ENCODE data around the gene SH3TC2.

The SH3TC2 gene

DNA sequence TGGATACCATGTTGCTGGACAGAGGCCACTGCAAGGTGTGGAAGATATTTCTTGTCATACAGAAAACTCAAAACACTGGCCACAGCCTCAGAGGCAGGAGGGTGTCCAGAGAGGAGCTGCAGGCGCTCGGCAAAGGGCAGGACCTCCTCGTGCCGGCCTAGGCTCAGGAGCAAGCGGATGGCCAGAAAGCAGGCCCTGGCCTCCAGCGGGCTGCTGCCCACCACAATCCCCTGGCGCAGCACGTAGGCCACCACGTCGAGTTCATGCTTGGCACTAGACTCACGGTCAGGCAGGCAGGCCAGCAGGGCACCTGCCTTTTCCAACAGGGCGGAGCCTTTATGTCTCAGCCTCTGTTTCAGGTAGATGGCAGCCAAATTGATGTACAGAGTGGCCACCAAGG, 35.2 kb downstream of the SH3TC2 start:
- DNase-seq: no peak

- no peak for DNase-seq
These were observed 37.9 kb downstream of the SH3TC2 start for GRCh38 chr5:149024943-149025342.

- no peak for DNase-seq
These were observed 38.4 kb downstream of the SH3TC2 start for GRCh38 chr5:149024477-149024876.

DNA sequence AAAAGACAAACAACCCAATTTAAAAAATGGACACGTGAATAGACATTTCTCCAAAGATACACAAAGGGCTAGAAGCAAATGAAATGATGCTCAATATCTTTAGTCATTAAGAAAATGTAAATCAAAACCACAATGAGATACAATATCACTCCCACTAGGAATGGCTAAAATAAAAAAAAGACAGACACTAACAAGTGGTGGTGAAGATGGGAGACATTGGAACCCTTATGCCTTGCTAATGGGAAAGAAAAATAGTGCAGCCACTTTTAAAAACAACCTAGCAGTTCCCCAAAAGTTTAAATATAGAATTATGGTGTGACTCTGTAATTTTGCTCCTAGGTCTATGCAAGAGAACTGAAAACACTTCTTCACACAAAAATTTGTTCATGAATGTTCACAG, 40.7 kb downstream of the SH3TC2 start:
- DNase-seq: no peak

GRCh38 chr5:149019679-149020078, 43.2 kb downstream of the SH3TC2 start:
- DNase-seq: no peak

- no peak for DNase-seq
These were observed 43.9 kb downstream of the SH3TC2 start for GRCh38 chr5:149018909-149019443.

- DNase-seq: no peak
These were observed 45.2 kb downstream of the SH3TC2 start for GRCh38 chr5:149017636-149018035.

DNA sequence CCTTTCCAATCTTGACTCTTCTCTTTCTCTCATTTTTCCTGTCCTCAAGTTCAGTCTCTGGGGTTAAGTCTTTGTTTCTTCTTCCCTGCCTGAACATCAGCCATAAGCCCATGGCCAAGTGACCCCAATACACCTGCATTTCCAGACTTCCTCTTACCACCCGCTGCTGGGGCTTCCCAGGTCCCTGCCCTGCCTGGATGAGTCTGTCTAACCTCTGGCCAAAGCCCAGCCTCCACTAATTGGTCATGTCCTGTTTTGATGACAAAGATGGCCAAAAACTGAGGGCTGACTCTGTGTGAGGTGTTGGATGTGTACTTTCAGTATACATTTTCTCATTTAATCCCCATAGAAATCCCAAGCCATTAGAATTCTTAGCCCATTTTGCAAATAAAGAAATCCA, 47.3 kb downstream of the SH3TC2 start:
- no peak for DNase-seq

DNA sequence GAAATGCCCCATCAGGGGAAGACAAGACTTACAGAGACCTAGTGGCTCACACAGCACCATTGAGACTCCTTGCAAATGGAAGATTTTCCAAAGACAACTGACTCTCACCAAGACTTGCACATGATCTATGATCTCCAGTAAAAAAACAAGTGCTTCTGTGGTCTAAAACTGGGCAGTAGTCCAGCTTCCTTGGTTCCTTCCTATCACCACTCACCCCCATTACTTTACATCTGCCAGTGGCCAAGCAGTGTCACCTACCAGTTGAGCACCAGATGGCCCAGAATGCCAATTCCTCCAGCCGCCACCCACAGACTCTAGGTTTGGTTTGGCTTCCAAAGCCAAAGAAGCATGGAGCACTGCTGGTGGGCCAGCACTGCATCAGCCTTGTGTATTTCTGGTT, 47.7 kb downstream of the SH3TC2 start:
- DNase-seq: no peak

GRCh38 chr5:149014571-149015031, 48.3 kb downstream of the SH3TC2 start:
- DNase-seq: no peak

DNA sequence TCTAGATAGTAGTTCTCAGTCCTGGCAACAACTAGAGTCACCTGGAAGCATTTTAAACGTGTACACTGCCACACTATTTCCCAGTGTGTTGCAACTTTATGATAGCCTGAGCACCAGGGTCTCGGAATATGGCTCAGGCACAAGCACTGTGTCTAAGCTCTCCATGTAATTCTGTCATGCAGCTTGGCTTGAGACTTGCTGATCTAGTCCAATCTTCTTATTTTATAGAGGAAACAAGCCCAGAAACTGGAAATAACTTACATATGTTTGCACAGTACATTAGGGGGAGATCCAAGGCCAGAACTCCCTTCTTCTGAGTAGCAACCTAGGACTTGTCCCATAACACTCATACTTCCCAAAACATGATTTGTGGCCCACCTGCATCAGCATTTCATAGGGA, 49.1 kb downstream of the SH3TC2 start:
- DNase-seq: no peak

DNA sequence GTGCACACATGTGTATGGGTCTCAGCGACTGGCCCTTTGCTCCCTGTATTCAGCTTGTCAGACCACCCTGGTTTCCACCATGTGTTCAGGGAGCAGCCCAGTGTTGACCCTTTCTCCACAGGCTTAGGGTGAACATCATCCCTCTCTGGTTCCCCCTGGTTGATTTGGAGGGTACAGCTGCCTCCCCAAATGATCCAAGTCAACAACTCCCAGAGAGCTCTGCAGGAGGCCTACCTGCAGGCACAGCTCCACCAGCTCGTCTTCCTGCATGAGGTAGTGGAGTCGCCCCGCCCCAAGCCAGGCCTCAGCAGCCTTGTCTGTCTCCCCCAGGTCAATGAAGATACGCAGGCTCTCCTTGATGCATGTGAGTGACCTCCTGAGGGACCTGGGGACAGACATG, 50.5 kb downstream of the SH3TC2 start:
- DNase-seq: no peak

DNA sequence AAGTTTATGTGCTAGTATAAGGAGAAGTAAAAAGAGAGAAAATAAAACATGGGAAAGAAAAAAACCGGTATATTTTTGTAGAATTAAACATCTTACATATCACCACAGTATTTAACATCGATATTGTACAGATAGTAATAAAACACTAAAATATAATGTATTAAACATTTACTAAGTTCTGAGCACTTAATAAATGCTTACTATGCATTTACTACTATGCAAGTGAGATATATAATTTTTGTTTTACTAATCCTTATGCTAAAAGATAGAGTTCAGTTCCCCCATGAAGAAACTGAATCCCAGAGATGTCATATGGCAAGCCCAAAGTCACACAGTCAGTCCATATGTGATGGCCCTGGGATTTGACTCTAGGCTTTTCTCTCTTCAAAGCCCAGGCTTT, 51.1 kb downstream of the SH3TC2 start:
- no peak for DNase-seq

DNA sequence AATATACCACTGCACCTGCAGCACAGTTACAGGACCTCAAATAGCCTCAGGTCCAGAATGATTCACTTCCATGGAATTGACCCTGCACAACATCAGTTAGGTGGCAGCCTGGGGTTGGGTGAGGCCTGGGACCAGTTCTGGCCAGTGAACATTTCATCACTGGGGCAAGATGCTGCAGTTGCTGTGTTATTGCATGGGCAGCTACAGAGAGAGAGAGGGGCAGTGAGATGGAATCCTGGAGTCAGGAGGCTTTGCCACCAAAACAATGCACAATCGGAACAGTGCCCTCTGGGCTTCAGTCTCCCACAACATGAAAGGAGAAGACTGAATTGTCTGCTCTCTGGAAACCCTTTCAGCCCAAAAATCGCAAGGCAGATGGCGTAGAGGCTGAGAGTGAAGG, 51.8 kb downstream of the SH3TC2 start:
- no peak for DNase-seq

- no peak for DNase-seq
These were observed 55.7 kb downstream of the SH3TC2 start for GRCh38 chr5:149007174-149007573.

DNA sequence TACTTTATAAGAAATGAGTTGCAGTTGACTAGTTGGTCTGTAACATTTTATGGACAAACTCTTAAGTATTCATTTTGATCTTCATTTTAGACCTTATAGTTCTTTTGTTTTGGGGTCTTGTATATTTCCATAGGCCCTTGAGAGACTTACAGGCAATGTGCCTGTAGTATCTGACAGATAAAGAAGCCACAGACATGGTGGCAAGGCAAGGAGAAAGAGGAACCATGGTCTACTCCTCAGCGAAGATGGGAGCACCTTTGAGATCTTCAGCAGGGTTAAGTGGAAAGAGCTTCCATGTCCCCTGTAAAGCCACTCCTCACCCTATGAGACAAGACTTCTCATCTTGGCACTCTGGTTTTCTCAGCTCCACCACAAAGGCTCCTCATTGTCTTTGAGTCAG, 56.4 kb downstream of the SH3TC2 start:
- no peak for DNase-seq

DNA sequence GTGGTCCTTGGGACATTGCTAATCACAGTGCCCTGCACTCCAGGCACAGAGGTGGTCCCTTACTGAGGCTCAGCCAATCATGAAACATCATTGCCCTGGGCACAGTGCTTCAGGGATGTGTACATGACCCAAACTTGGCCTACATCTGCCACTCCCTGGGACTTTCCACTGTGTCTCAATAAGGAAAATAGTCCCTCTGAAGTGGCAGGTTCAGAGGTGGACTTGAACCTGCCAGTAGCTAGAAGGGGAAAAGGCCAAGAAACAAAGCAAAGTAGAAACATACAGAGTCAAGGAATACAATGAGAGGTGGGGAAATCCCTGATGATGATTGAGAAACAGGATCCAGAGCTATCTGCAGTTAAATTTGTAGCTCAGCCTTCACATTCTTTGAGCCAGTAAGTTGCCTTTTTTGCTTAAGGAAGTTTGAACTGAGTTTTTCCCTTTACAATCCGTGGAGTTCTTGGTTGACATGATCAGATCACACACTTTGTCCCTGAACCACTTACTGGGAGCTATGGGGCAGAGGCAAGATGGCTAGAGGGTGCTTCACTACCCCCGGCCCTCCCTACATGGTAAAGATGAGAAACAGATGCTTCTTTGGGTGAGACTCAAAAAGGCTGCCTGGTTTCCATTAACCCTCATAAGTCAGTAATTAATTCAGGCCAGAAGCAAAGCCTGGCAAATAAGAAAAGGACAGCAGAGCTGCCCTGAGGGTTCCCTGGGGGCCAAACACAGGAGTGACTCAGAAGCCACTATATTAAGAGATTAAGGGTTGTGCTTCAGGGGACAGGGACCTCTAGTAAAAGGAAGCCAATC, 57.6 kb downstream of the SH3TC2 start:
- no peak for DNase-seq

- no peak for DNase-seq
These were observed 58.3 kb downstream of the SH3TC2 start for GRCh38 chr5:149004559-149004958.

DNA sequence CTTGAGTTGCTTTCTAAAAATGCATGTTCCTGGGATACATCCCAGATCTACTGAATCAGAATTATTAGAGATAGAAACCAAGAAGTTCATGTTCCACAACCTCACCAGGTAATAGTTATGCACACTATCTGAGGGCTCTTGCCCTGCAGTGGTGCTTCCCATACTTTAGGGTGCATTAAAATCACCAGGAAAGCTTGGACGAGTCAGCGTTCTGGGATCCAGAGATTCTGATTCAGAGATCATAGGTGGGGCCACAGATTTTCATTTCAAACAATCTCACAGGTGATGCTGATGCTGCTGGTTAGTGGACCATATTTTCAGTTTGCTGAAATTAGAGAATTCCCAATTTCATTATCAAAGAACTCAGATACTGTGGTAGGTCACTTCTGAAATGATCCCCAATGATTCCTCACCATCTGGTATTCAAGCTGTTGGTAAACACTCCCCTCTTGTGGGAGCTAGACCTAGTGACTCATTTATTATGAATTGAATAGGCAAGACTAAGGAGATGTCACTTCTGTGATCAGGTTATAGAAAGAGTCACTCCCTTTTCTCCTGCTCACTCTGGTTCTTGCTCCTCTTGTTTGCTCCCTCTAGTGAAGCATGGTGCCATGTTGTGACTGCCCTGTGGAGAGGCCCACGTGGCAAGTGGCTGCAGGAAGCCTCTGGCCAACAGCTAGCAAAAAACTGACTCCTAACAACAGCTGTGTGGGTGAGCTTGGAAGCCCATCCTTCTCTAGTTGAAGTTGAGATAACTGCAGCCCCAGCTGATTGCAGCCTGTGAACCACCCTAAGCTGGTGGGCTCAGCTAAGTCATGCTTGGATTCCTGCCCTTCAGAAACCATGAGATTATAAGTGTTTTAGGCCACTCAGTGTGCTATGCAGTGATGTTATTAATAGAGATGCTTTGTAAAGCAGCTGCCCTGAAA, 59.8 kb downstream of the SH3TC2 start:
- DNase-seq: no peak

DNA sequence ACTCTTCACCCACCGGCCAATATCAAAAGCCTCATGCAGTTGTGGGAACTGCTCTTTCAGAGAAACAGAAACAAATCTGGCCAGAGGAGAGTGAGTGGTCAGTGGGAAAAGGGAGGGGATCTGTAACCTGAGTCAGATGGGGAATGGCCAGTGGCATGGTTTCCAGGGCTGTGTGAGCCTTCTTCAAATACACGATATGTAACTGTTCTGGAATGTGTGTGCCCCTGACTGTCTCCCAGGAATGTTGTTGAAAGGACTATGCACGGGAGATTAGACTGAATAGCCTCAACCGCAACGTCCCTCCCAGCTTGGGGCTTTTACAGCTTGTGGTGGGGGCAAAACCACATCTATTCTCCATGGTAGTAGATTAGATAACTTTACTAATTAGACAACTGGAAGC, 60.8 kb downstream of the SH3TC2 start:
- DNase-seq: no peak

DNA sequence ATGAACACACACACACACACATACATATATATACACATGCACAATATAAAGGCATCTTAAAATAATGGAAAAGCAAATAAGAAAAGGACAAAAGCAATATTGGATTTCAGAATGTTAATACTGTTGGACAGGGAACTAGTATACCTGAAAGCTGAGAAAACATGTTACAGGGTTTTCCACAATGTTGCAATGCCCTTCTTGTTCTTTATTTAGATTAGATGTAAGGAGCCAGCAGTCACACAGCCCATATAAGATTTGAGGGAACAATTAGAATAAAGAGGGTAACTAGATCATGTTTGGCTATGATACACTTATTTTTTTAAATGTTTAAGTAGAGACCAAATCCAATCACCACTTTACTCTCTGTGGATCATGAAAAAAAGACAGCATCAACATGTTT, 61.7 kb downstream of the SH3TC2 start:
- DNase-seq: no peak

- no peak for DNase-seq
These were observed 63.1 kb downstream of the SH3TC2 start for GRCh38 chr5:148999741-149000140.

DNA sequence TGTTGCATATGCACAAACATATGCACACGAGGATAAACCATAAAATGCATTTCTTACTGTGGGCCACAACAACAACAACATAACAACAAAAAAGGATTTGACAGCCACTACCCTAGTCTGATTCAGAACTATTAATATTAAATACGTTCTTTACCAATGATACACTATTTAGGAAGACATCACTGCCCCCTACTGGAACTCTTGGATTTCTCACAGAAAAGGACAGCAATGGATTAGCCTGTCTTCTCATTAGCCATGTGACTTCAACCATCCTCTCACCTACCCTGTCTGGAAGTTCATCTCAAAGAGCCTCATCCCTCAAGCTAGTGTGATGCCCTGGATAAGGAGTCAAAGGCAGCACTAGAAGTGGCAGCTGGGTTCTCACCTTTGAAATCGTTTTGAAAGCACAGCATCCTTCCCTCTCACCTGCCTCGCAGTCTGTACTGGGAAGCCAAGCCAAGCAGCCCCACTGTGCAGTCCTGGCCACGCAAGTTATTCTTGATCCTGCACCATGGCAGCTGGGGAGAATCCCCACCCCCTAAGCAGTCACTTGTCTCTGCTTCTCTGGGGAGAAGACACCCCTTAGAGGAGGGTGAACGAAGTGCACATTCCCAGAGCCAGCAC, 64.6 kb downstream of the SH3TC2 start:
- peak; percentile 6 to 19 for DNase-seq

All from stimulated activated CD4-positive, alpha-beta T cell treated with anti-CD3 and anti-CD28 coated beads, Interleukin-2, amount 100 ng/mL, for 48 hours (primary cell).